Activated CD4-positive, alpha-beta memory T cell treated with anti-CD3 and anti-CD28 coated beads, Interleukin-2, amount 10 ng/mL, durations not matched to agents 7 days and 5 days (primary cell): ENCODE data around the gene ETFRF1. TPM values are rescaled to one million over a fixed set of nuclear protein-coding genes. Genes with fewer than 3 reads are reported as not detected.

ENCODE experiments used
- CTCF ChIA-PET: fragments of 350-600 bp; sonication (Branson Sonifier 250); formaldehyde crosslinking; loops from one replicate; lab custom pipeline; 2021; ENCODE audit warnings: antibody characterized with exemption, inconsistent platforms; lab: Charles Lee
- POLR2A ChIA-PET: fragments of 350-600 bp; sonication (Branson Sonifier 250); formaldehyde crosslinking; loops from one replicate; lab custom pipeline; 2021; ENCODE audit warnings: antibody characterized with exemption; lab: Charles Lee
- DNase-seq: peaks from one replicate; pipeline ENCODE4 v3.0.0-alpha.2; 2020
- H3K27ac Mint-ChIP-seq: one replicate; pipeline ENCODE4 v1.8.0; 2021; ENCODE audit warnings: mild to moderate bottlenecking, mixed read lengths
- H3K27me3 Mint-ChIP-seq: one replicate; pipeline ENCODE4 v1.8.0; 2021; ENCODE audit warnings: mixed read lengths
- H3K36me3 Mint-ChIP-seq: one replicate; pipeline ENCODE4 v1.8.0; 2021; ENCODE audit warnings: low read depth, mixed read lengths
- H3K4me1 Mint-ChIP-seq: one replicate; pipeline ENCODE4 v1.8.0; 2021; ENCODE audit warnings: mixed read lengths
- H3K4me3 Mint-ChIP-seq: one replicate; pipeline ENCODE4 v1.8.0; 2021; ENCODE audit warnings: mild to moderate bottlenecking, mixed read lengths
- H3K9me3 Mint-ChIP-seq: one replicate; pipeline ENCODE4 v1.8.0; 2021; ENCODE audit warnings: mixed read lengths
- total RNA-seq, 2 experiments: library from RNA; stranded (reverse); gene quantifications; one replicate each; pipeline ENCODE4 v1.2.3, GENCODE V29; 2021

Gene ETFRF1
- 10 to 100 TPM; 10.9 to 11.3 TPM for total RNA-seq

- peaks cover 13% of the 10 kb centered on the region for H3K36me3 Mint-ChIP-seq
- POLR2A ChIA-PET, result interaction anchor here (1.1 to 1.7 kb wide), 4 partner anchors 10 to 193 kb away, joined by 3 to 8 read pairs (median 5); partner anchors contain the start of gene KRAS
- H3K9me3 Mint-ChIP-seq, result no peaks in the 10 kb centered on the region
- CTCF ChIA-PET, result interaction anchor here (0.5 to 1.6 kb wide), 6 partner anchors 11 to 217 kb away, joined by 3 to 16 read pairs (median 4); no protein-coding TSS in a partner anchor
- DNase-seq, result peak; percentile 94
- H3K4me1 Mint-ChIP-seq, result peaks cover 23% of the 10 kb centered on the region
- no peaks in the 10 kb centered on the region for H3K27me3 Mint-ChIP-seq
- H3K4me3 Mint-ChIP-seq, result peak within 1 kb of the TSS; percentile 94
- H3K27ac Mint-ChIP-seq, result peak within 1 kb of the TSS; percentile 76
Observed at GRCh38 chr12:25195056-25195971, at the start of gene ETFRF1, which contains the start of gene DNAI7. Gene ETFRF1, plus strand, starts transcription at chr12:25195237. Its CDS starts 8,720 bp downstream, at chr12:25203957. Gene DNAI7, minus strand, starts transcription at chr12:25195160. Its CDS starts 82 bp downstream, at chr12:25195078.

- H3K9me3 Mint-ChIP-seq, result no peaks in the 10 kb centered on the region
- no peak for DNase-seq
- ChIA-PET CTCF (interaction anchor here (1.0 kb wide), 1 partner anchor 8 kb away, joined by 3 read pairs; no protein-coding TSS in a partner anchor), POLR2A (no interaction called here)
- no peaks in the 10 kb centered on the region for H3K4me1 Mint-ChIP-seq
- no peak overlapping the region for H3K27ac Mint-ChIP-seq
- no peak overlapping the region for H3K4me3 Mint-ChIP-seq
- H3K27me3 Mint-ChIP-seq, result peaks cover 8% of the 10 kb centered on the region
- H3K36me3 Mint-ChIP-seq, result no peaks in the 10 kb centered on the region
Observed at GRCh38 chr12:25146686-25147085, 48.4 kb upstream of the ETFRF1 start.

- Mint-ChIP-seq H3K36me3 (no peaks in the 10 kb centered on the region), H3K9me3 (no peaks in the 10 kb centered on the region), H3K27ac (no peak overlapping the region), H3K4me1 (peaks cover 9% of the 10 kb centered on the region), H3K27me3 (peaks cover 1% of the 10 kb centered on the region), H3K4me3 (no peak overlapping the region)
- ChIA-PET POLR2A (no interaction called here), CTCF (interaction anchor here (1.5 kb wide), 1 partner anchor 16 kb away, joined by 3 read pairs; no protein-coding TSS in a partner anchor)
- no peak for DNase-seq
Observed at GRCh38 chr12:25151476-25151875, 43.6 kb upstream of the ETFRF1 start.

- DNase-seq, result no peak
- H3K27me3 Mint-ChIP-seq, result peaks cover 1% of the 10 kb centered on the region
- ChIA-PET POLR2A (no interaction called here), CTCF (interaction anchor here (0.8 to 1.5 kb wide), 2 partner anchors 17 to 161 kb away, joined by 3 read pairs; no protein-coding TSS in a partner anchor)
- no peak overlapping the region for H3K4me3 Mint-ChIP-seq
- H3K9me3 Mint-ChIP-seq, result no peaks in the 10 kb centered on the region
- H3K4me1 Mint-ChIP-seq, result peaks cover 9% of the 10 kb centered on the region
- H3K27ac Mint-ChIP-seq, result no peak overlapping the region
- H3K36me3 Mint-ChIP-seq, result no peaks in the 10 kb centered on the region
Observed at GRCh38 chr12:25152055-25152454, 43.0 kb upstream of the ETFRF1 start.

- Mint-ChIP-seq H3K4me1 (peaks cover 9% of the 10 kb centered on the region), H3K36me3 (no peaks in the 10 kb centered on the region), H3K4me3 (peak overlapping the region; percentile 36), H3K27ac (no peak overlapping the region), H3K9me3 (no peaks in the 10 kb centered on the region), H3K27me3 (peaks cover 1% of the 10 kb centered on the region)
- DNase-seq, result no peak
- POLR2A ChIA-PET, result interaction anchor here (0.7 to 1.5 kb wide), 4 partner anchors 102 to 232 kb away, joined by 3 to 6 read pairs (median 4); a partner anchor contains a TSS
- CTCF ChIA-PET, result interaction anchor here (0.7 to 2.6 kb wide), 19 partner anchors 9 to 282 kb away, joined by 3 to 16 read pairs (median 4); a partner anchor contains a TSS
Observed at GRCh38 chr12:25155022-25155576, 39.9 kb upstream of the ETFRF1 start.

GRCh38 chr12:25156061-25156460 is 39.0 kb upstream of the ETFRF1 start:
- DNase-seq, result no peak
- Mint-ChIP-seq H3K4me1 (peaks cover 9% of the 10 kb centered on the region), H3K9me3 (no peaks in the 10 kb centered on the region), H3K36me3 (no peaks in the 10 kb centered on the region), H3K4me3 (no peak overlapping the region), H3K27me3 (peaks cover 5% of the 10 kb centered on the region), H3K27ac (no peak overlapping the region)
- ChIA-PET POLR2A (no interaction called here), CTCF (interaction anchor here (0.7 to 1.8 kb wide), 4 partner anchors 35 to 164 kb away, joined by 3 to 7 read pairs (median 5); no protein-coding TSS in a partner anchor)

GRCh38 chr12:25162866-25163265 is 32.2 kb upstream of the ETFRF1 start:
- no peaks in the 10 kb centered on the region for H3K36me3 Mint-ChIP-seq
- ChIA-PET CTCF (interaction anchor here (0.9 kb wide), 1 partner anchor 171 kb away, joined by 3 read pairs; no protein-coding TSS in a partner anchor), POLR2A (no interaction called here)

GRCh38 chr12:25182765-25183164 is 12.3 kb upstream of the ETFRF1 start:
- peaks cover 6% of the 10 kb centered on the region for H3K27me3 Mint-ChIP-seq
- no peak overlapping the region for H3K27ac Mint-ChIP-seq
- no peaks in the 10 kb centered on the region for H3K36me3 Mint-ChIP-seq
- CTCF ChIA-PET, result no interaction called here
- POLR2A ChIA-PET, result no interaction called here
- peaks cover 3% of the 10 kb centered on the region for H3K9me3 Mint-ChIP-seq
- no peak overlapping the region for H3K4me3 Mint-ChIP-seq
- peaks cover 14% of the 10 kb centered on the region for H3K4me1 Mint-ChIP-seq
- no peak for DNase-seq

More at GRCh38 chr12:25162866-25163265, 32.2 kb upstream of the ETFRF1 start:
- peaks cover 5% of the 10 kb centered on the region for H3K27me3 Mint-ChIP-seq
- no peaks in the 10 kb centered on the region for H3K4me1 Mint-ChIP-seq
- no peak for DNase-seq
- H3K9me3 Mint-ChIP-seq, result no peaks in the 10 kb centered on the region
- H3K4me3 Mint-ChIP-seq, result no peak overlapping the region
- no peak overlapping the region for H3K27ac Mint-ChIP-seq

GRCh38 chr12:25184132-25184531 is 10.9 kb upstream of the ETFRF1 start:
- Mint-ChIP-seq H3K9me3 (peaks cover 3% of the 10 kb centered on the region), H3K27me3 (peaks cover 6% of the 10 kb centered on the region), H3K4me1 (peaks cover 14% of the 10 kb centered on the region), H3K4me3 (no peak overlapping the region), H3K27ac (no peak overlapping the region), H3K36me3 (no peaks in the 10 kb centered on the region)
- CTCF ChIA-PET, result interaction anchor here (0.7 to 1.1 kb wide), 2 partner anchors 8 to 11 kb away, joined by 3 read pairs; partner anchors contain the start of genes DNAI7 and ETFRF1
- no peak for DNase-seq
- POLR2A ChIA-PET, result interaction anchor here (1.6 to 1.7 kb wide), 2 partner anchors 11 to 203 kb away, joined by 4 to 6 read pairs; partner anchors contain the start of genes DNAI7 and ETFRF1

- Mint-ChIP-seq H3K27me3 (no peaks in the 10 kb centered on the region), H3K27ac (peak overlapping the region; percentile 54), H3K4me3 (peak overlapping the region; percentile 36), H3K4me1 (peaks cover 14% of the 10 kb centered on the region), H3K36me3 (no peaks in the 10 kb centered on the region), H3K9me3 (no peaks in the 10 kb centered on the region)
- CTCF ChIA-PET, result interaction anchor here (0.7 to 1.0 kb wide), 2 partner anchors 11 to 24 kb away, joined by 3 read pairs; no protein-coding TSS in a partner anchor
- POLR2A ChIA-PET, result interaction anchor here (0.7 kb wide), 1 partner anchor 35 kb away, joined by 3 read pairs; no protein-coding TSS in a partner anchor
- no peak for DNase-seq
Observed at GRCh38 chr12:25186038-25186787, 8.8 kb upstream of the ETFRF1 start.

- Mint-ChIP-seq H3K4me1 (peaks cover 14% of the 10 kb centered on the region), H3K9me3 (no peaks in the 10 kb centered on the region), H3K36me3 (no peaks in the 10 kb centered on the region), H3K27me3 (no peaks in the 10 kb centered on the region), H3K27ac (peak overlapping the region; percentile 5), H3K4me3 (peak overlapping the region; percentile 40)
- no peak for DNase-seq
- POLR2A ChIA-PET, result interaction anchor here (0.7 kb wide), 1 partner anchor 36 kb away, joined by 3 read pairs; no protein-coding TSS in a partner anchor
- CTCF ChIA-PET, result interaction anchor here (0.7 to 1.0 kb wide), 2 partner anchors 11 to 23 kb away, joined by 3 read pairs; no protein-coding TSS in a partner anchor
Observed at GRCh38 chr12:25186788-25187402, 8.1 kb upstream of the ETFRF1 start.
